HepG2 (cell line): ENCODE measurements around the gene MRPS31. TPM values are rescaled to one million over a fixed set of nuclear protein-coding genes. Genes with fewer than 3 reads are reported as not detected.

Experiments
- CAMTA2 ChIP-seq: sonication (generic); formaldehyde crosslinking; IDR thresholded peaks from 2 replicates; pipeline ENCODE4 v1.4.0; 2020; ENCODE audit warnings: mild to moderate bottlenecking, missing genetic modification reagents, borderline replicate concordance
- CREB1 ChIP-seq, 2 experiments: fragments of 450-650 bp in 1 of 2; IDR thresholded peaks; 2 replicates each; pipeline ENCODE4 v1.6.1; 2016 to 2017; ENCODE audit warnings: control low read depth in 1 of 2, mild to moderate bottlenecking in 1 of 2, missing compliant biosample characterization in 1 of 2, missing genetic modification characterization in 1 of 2
- FLYWCH1 ChIP-seq: sonication (generic); formaldehyde crosslinking; IDR thresholded peaks from 2 replicates; pipeline ENCODE4 v1.8.1; 2023; ENCODE audit warnings: mild to moderate bottlenecking, missing genetic modification reagents
- HDAC1 ChIP-seq: sonication (generic); formaldehyde crosslinking; IDR thresholded peaks from 2 replicates; pipeline ENCODE4 v1.5.1; 2020; ENCODE audit warnings: mild to moderate bottlenecking, missing genetic modification reagents
- HOXA5 ChIP-seq: sonication (generic); formaldehyde crosslinking; IDR thresholded peaks from 2 replicates; pipeline ENCODE4 v1.4.0; 2020; ENCODE audit warnings: missing genetic modification reagents
- MTERF4 ChIP-seq: sonication (generic); formaldehyde crosslinking; IDR thresholded peaks from 2 replicates; pipeline ENCODE4 v1.8.0; 2023; ENCODE audit warnings: mild to moderate bottlenecking, missing genetic modification reagents
- RBM39 ChIP-seq: fragments of 200-400 bp; formaldehyde crosslinking; IDR thresholded peaks from one replicate; pipeline ENCODE4 v1.6.1; 2018; ENCODE audit warnings: antibody characterized with exemption, mild to moderate bottlenecking, low read depth, low read length; ENCODE audit not compliant: poor library complexity, severe bottlenecking
- SMYD3 ChIP-seq: sonication (generic); formaldehyde crosslinking; IDR thresholded peaks from 2 replicates; pipeline ENCODE4 v1.8.1; 2023; ENCODE audit warnings: mild to moderate bottlenecking, missing genetic modification reagents
- TBX2 ChIP-seq: sonication (generic); formaldehyde crosslinking; IDR thresholded peaks from 2 replicates; pipeline ENCODE4 v1.5.0; 2020; ENCODE audit warnings: missing genetic modification reagents, mild to moderate bottlenecking, borderline replicate concordance
- ZNF205 ChIP-seq: IDR thresholded peaks from 2 replicates; pipeline ENCODE4 v1.6.1; 2018; ENCODE audit warnings: missing biosample characterization, missing genetic modification reagents
- ZNF251 ChIP-seq: sonication (generic); formaldehyde crosslinking; IDR thresholded peaks from 2 replicates; pipeline ENCODE4 v1.9.0; 2021; ENCODE audit warnings: mild to moderate bottlenecking, missing genetic modification reagents
- ZNF256 ChIP-seq: sonication (generic); formaldehyde crosslinking; conservative IDR thresholded peaks from 2 replicates; pipeline ENCODE4 v1.4.0; 2020; ENCODE audit warnings: missing genetic modification reagents
- ZNF484 ChIP-seq: sonication (generic); formaldehyde crosslinking; IDR thresholded peaks from 2 replicates; pipeline ENCODE4 v1.5.1; 2020; ENCODE audit warnings: mild to moderate bottlenecking, low read depth, missing genetic modification reagents, borderline replicate concordance
- ZNF557 ChIP-seq: sonication (generic); formaldehyde crosslinking; IDR thresholded peaks from 2 replicates; pipeline ENCODE4 v1.4.0; 2020; ENCODE audit warnings: missing genetic modification reagents
- ZNF746 ChIP-seq: sonication (generic); formaldehyde crosslinking; IDR thresholded peaks from 2 replicates; pipeline ENCODE4 v1.8.0; 2022; ENCODE audit warnings: mild to moderate bottlenecking, missing genetic modification reagents
- ZSCAN22 ChIP-seq: sonication (generic); formaldehyde crosslinking; IDR thresholded peaks from 2 replicates; pipeline ENCODE4 v1.4.0; 2020; ENCODE audit warnings: mild to moderate bottlenecking, missing genetic modification reagents
- polyA plus RNA-seq, 8 experiments: library from polyadenylated mRNA; depleted of rRNA in 3 of 8; stranded (reverse) in 7 of 8; unstranded in 1 of 8; fragments of >200 nt; fragmentation: Illumina TruSeq in 4 of 8; extraction: Trizol in 4 of 8; gene quantifications; 2 replicates each; pipeline versions ENCODE4 v1.2.1 to v1.2.3, GENCODE V29; 2011 to 2016; ENCODE audit warnings: low read depth in 4 of 8, missing spikeins in 1 of 8, mixed read lengths in 1 of 8; ENCODE audit not compliant: insufficient read depth in 1 of 8
- total RNA-seq, 5 experiments: library from RNA; depleted of rRNA; stranded (reverse); fragments of >200 nt; fragmentation: Illumina TruSeq; extraction: Trizol; gene quantifications; 2 replicates each; pipeline ENCODE4 v1.2.3, GENCODE V29; 2016; ENCODE audit warnings: low read depth in 1 of 5
- TF ChIP-seq, protein P1 (sequence below): sonication (generic); formaldehyde crosslinking; IDR thresholded peaks from 2 replicates; pipeline ENCODE4 v1.4.0; 2020; ENCODE audit warnings: missing genetic modification reagents, borderline replicate concordance
- TF ChIP-seq, protein P2 (sequence below): sonication (generic); formaldehyde crosslinking; IDR thresholded peaks from 2 replicates; pipeline ENCODE4; 2020; ENCODE audit warnings: missing genetic modification reagents, mild to moderate bottlenecking, borderline replicate concordance

Gene MRPS31
- total and polyA plus RNA-seq, 2 of the 13 experiments (the other 11 are each of a cell fraction or from before 2014, with no cell fraction given) = 23.7 to 34.1 TPM

GRCh38 chr13:40770934-40771618 lies at the start of gene MRPS31 (continued):
- TF ChIP-seq RBM39 (peak; percentile 83), ZNF557 (CRISPR knock-in tag) (peak; percentile 68; the same call in 1 of the 2 replicates), ZNF484 (CRISPR knock-in tag) (0 out of 2 replicates have a peak, but pooled peaks have one; percentile 73), ZNF746 (CRISPR knock-in tag) (peak; percentile 84), HDAC1 (CRISPR knock-in tag) (peak; percentile 98), CREB1 (IDR thresholded peaks at IDR 0.05) (0 out of 2 replicates have a peak, but pooled peaks have one; percentile 33), CREB1 (CRISPR knock-in tag; IDR thresholded peaks at IDR 0.05) (peak; percentile 55), ZNF251 (CRISPR knock-in tag) (no peak), ZSCAN22 (peak; percentile 68; the same call in 1 of the 2 replicates), FLYWCH1 (CRISPR knock-in tag) (no peak), ZNF205 (CRISPR knock-in tag) (peak; percentile 93), CAMTA2 (no peak; the same call in 1 of the 2 replicates), HOXA5 (CRISPR knock-in tag) (peak; percentile 77; the same call in 1 of the 2 replicates), ZNF256 (peak; percentile 49; the same call in 1 of the 2 replicates), TBX2 (CRISPR knock-in tag) (peak; percentile 93), MTERF4 (CRISPR knock-in tag) (no peak), SMYD3 (no peak)
- TF ChIP-seq, protein P1, sequence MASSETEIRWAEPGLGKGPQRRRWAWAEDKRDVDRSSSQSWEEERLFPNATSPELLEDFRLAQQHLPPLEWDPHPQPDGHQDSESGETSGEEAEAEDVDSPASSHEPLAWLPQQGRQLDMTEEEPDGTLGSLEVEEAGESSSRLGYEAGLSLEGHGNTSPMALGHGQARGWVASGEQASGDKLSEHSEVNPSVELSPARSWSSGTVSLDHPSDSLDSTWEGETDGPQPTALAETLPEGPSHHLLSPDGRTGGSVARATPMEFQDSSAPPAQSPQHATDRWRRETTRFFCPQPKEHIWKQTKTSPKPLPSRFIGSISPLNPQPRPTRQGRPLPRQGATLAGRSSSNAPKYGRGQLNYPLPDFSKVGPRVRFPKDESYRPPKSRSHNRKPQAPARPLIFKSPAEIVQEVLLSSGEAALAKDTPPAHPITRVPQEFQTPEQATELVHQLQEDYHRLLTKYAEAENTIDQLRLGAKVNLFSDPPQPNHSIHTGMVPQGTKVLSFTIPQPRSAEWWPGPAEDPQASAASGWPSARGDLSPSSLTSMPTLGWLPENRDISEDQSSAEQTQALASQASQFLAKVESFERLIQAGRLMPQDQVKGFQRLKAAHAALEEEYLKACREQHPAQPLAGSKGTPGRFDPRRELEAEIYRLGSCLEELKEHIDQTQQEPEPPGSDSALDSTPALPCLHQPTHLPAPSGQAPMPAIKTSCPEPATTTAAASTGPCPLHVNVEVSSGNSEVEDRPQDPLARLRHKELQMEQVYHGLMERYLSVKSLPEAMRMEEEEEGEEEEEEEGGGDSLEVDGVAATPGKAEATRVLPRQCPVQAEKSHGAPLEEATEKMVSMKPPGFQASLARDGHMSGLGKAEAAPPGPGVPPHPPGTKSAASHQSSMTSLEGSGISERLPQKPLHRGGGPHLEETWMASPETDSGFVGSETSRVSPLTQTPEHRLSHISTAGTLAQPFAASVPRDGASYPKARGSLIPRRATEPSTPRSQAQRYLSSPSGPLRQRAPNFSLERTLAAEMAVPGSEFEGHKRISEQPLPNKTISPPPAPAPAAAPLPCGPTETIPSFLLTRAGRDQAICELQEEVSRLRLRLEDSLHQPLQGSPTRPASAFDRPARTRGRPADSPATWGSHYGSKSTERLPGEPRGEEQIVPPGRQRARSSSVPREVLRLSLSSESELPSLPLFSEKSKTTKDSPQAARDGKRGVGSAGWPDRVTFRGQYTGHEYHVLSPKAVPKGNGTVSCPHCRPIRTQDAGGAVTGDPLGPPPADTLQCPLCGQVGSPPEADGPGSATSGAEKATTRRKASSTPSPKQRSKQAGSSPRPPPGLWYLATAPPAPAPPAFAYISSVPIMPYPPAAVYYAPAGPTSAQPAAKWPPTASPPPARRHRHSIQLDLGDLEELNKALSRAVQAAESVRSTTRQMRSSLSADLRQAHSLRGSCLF (CRISPR knock-in tag) = no peak
- TF ChIP-seq, protein P2, sequence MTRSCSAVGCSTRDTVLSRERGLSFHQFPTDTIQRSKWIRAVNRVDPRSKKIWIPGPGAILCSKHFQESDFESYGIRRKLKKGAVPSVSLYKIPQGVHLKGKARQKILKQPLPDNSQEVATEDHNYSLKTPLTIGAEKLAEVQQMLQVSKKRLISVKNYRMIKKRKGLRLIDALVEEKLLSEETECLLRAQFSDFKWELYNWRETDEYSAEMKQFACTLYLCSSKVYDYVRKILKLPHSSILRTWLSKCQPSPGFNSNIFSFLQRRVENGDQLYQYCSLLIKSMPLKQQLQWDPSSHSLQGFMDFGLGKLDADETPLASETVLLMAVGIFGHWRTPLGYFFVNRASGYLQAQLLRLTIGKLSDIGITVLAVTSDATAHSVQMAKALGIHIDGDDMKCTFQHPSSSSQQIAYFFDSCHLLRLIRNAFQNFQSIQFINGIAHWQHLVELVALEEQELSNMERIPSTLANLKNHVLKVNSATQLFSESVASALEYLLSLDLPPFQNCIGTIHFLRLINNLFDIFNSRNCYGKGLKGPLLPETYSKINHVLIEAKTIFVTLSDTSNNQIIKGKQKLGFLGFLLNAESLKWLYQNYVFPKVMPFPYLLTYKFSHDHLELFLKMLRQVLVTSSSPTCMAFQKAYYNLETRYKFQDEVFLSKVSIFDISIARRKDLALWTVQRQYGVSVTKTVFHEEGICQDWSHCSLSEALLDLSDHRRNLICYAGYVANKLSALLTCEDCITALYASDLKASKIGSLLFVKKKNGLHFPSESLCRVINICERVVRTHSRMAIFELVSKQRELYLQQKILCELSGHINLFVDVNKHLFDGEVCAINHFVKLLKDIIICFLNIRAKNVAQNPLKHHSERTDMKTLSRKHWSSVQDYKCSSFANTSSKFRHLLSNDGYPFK = peak; percentile 95
